Erythroblast (primary cell): ENCODE measurements around the gene SUPT4H1.

Experiments used
- GATA1 ChIP-seq: IDR thresholded peaks from 2 replicates; pipeline ENCODE4 v1.6.1; 2011; ENCODE audit warnings: low read depth, mild to moderate bottlenecking, control low read depth, low read length, moderate library complexity
- POLR2A ChIP-seq: IDR thresholded peaks from 2 replicates; pipeline ENCODE4 v1.6.1; 2011; ENCODE audit warnings: mild to moderate bottlenecking, low read length

DNA sequence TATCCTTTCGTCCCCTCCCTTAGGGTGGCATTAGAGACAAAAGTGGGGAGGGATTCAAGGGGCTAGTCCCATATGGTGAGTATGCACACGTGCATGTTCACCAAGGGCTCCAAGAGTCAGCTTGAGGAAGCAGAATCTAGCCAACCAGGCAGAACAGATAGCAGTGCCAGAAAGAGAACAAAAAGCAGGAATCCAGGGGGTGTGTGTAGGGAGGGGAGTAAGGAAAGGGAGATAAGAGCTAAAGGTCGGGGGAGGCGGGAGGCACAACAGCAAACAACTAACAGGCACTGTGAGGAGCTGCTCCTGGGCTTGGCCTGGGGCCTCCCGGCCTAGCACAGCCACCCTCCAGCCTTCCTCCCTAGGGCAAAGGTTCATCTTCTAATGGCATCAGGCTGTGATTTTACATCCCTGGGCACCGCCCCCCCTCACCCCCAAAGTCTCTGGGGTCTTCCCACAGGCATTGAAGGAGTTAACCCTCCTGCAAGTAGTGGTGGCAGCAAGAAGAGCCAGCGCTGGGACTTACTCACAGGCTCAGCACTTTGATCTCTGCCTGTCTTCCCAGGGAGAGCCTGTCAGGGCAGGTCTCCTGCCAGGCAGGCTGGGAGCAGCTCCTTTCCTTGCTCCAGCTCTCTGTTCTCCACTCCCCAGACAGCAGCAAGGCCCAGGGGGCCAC is 12.4 kb upstream of the SUPT4H1 start:
- TF ChIP-seq POLR2A (no peak), GATA1 (no peak)
